ENCODE results near the gene UST.

DNA sequence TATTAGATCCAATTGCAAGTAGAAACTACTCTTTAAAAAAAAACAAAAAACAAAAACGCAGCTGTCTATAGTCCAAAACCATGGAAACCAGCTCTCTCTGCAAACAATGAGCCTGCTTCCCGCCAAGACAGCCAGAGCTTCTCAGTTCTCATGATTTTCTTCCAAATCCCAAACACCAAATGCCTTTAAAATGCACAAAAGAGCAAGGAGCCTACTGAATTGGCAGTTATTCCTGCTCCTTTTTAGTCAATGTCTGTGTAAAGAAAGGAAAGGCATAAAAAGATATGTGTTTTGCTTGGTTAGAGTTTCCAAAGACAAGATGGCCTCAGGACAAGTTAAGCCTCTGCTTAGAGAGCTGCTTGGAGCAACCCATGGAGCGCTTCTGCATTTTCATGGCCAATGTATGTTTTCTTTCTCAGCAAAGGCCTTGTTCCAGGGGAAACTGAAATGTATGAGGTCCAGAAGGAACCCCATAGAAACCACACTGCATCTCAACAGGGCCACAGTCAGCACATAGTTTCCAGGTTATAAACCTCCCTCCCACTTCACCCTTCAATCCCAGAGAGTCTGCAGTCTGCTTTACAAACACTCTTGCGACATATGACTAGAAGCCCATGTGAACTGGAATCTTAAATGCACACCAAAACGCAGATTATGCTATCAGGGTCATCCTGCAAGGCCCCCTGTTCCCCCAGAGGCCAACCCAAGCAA lies 361.4 kb downstream of the UST start:
- TF ChIP-seq POLR2A (IDR thresholded peaks at IDR 0.05; ENCODE audit: low read depth, low read length) (no peak), TAF1 (IDR thresholded peaks at IDR 0.05; ENCODE audit: low read depth, low read length) (no peak)

Data from GM12891 (cell line).